ENCODE results near the gene BMERB1.

BMERB1 gene

GRCh38 chr16:15493466-15494180 lies 59.2 kb downstream of the BMERB1 start:
- Mint-ChIP-seq H3K4me3 (no peak overlapping the region), H3K27ac (no peak overlapping the region), H3K9me3 (peaks cover 6% of the 10 kb centered on the region), H3K27me3 (no peaks in the 10 kb centered on the region), H3K4me1 (peaks cover 36% of the 10 kb centered on the region), H3K36me3 (peaks cover 9% of the 10 kb centered on the region)
- ATAC-seq, result no peak

DNA sequence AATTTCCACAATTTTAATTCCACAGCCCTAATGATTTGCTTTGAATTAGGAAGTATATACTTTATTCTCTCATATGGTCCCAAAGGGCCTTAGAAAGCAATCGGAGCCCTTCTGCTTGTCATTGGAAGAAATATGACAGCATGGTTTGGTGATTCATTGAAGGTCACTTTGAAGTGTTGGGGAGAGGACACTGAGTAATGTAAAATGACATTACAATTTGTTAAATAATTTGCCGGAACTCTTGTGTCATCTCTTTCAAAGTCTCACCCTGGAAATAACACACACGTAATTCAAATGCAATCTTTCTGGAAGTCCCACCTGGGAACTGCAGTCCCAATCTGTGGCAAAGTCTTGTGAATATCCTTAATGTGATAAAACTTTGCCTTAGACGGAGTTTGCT lies 59.8 kb downstream of the BMERB1 start:
- Mint-ChIP-seq H3K27me3 (no peaks in the 10 kb centered on the region), H3K36me3 (peaks cover 9% of the 10 kb centered on the region), H3K27ac (no peak overlapping the region), H3K4me3 (no peak overlapping the region), H3K4me1 (peaks cover 36% of the 10 kb centered on the region), H3K9me3 (peaks cover 6% of the 10 kb centered on the region)
- ATAC-seq, result no peak

DNA sequence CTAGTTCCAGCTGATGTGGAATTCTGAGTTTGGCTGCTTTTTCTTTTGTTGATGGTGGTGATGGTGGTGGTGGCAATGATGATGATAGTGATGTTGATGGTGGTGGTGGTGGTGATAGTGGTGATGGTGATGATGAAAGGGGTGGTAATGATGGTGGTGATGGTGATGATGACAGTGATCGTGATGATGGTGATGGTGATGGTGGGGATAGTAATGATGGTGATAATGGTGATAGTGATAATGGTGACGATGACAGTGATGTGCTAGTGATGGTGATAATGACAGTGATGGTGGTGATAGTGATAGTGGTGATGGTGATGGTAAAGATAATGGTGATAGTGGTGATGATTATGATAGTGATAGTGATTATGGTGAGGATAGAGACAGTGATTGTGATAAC lies 61.5 kb downstream of the BMERB1 start:
- ATAC-seq, result no peak
- H3K4me1 Mint-ChIP-seq, result peaks cover 26% of the 10 kb centered on the region
- no peak overlapping the region for H3K27ac Mint-ChIP-seq

GRCh38 chr16:15498427-15499175 lies 64.2 kb downstream of the BMERB1 start:
- H3K36me3 Mint-ChIP-seq, result no peaks in the 10 kb centered on the region
- ATAC-seq, result no peak
- H3K27me3 Mint-ChIP-seq, result no peaks in the 10 kb centered on the region
- H3K4me3 Mint-ChIP-seq, result no peak overlapping the region
- peaks cover 4% of the 10 kb centered on the region for H3K9me3 Mint-ChIP-seq
- H3K27ac Mint-ChIP-seq, result no peak overlapping the region
- H3K4me1 Mint-ChIP-seq, result peaks cover 11% of the 10 kb centered on the region

More for the DNA sequence above, 61.5 kb downstream of the BMERB1 start:
- Mint-ChIP-seq H3K27me3 (no peaks in the 10 kb centered on the region), H3K9me3 (peaks cover 6% of the 10 kb centered on the region), H3K36me3 (peaks cover 9% of the 10 kb centered on the region), H3K4me3 (no peak overlapping the region)

DNA sequence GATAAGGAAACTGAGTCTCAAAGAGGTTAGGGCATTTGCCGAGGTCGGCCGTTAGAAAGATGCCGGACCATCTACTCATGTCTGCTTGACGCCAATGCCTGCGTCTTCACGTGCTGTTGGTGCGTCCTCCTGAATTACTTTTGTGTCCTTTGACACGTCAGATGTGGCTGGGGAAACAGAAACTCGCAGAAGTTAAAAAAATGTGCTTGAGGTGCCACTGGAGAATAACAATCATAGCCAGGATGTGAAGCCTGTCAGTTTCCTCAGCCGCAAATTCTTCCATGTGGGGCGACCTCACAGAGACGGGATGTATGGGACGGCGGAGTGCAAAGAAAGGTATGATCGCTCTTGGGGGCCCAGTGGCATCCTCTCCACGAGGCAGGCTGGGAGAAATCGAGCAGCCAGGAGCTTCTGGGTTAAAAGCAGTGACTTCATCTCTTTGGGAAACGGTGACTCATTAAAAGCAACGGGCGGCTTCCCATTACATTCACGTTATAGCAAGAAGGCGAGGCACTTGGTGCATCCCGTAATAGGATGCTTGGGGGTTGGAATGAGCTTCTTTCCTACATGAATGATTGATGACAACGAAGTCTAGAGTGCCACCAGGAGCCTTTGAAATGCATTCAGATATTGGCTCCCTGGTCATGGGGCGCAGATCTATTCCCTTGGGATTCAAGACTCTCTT lies 67.8 kb downstream of the BMERB1 start:
- Mint-ChIP-seq H3K27me3 (no peaks in the 10 kb centered on the region), H3K36me3 (peaks cover 6% of the 10 kb centered on the region), H3K4me3 (no peak overlapping the region), H3K9me3 (no peaks in the 10 kb centered on the region), H3K4me1 (peaks cover 13% of the 10 kb centered on the region), H3K27ac (no peak overlapping the region)
- no peak for ATAC-seq

- H3K27ac Mint-ChIP-seq, result no peak overlapping the region
Observed at GRCh38 chr16:15506441-15506840, 72.1 kb downstream of the BMERB1 start.

GRCh38 chr16:15507301-15507958 lies 73.0 kb downstream of the BMERB1 start:
- Mint-ChIP-seq H3K4me1 (peaks cover 5% of the 10 kb centered on the region), H3K4me3 (no peak overlapping the region), H3K27me3 (no peaks in the 10 kb centered on the region), H3K9me3 (no peaks in the 10 kb centered on the region), H3K27ac (no peak overlapping the region), H3K36me3 (peaks cover 6% of the 10 kb centered on the region)
- ATAC-seq, result no peak

More at GRCh38 chr16:15506441-15506840, 72.1 kb downstream of the BMERB1 start:
- H3K36me3 Mint-ChIP-seq, result peaks cover 6% of the 10 kb centered on the region
- ATAC-seq, result no peak
- H3K4me1 Mint-ChIP-seq, result peaks cover 5% of the 10 kb centered on the region
- H3K9me3 Mint-ChIP-seq, result no peaks in the 10 kb centered on the region
- H3K27me3 Mint-ChIP-seq, result no peaks in the 10 kb centered on the region
- no peak overlapping the region for H3K4me3 Mint-ChIP-seq

DNA sequence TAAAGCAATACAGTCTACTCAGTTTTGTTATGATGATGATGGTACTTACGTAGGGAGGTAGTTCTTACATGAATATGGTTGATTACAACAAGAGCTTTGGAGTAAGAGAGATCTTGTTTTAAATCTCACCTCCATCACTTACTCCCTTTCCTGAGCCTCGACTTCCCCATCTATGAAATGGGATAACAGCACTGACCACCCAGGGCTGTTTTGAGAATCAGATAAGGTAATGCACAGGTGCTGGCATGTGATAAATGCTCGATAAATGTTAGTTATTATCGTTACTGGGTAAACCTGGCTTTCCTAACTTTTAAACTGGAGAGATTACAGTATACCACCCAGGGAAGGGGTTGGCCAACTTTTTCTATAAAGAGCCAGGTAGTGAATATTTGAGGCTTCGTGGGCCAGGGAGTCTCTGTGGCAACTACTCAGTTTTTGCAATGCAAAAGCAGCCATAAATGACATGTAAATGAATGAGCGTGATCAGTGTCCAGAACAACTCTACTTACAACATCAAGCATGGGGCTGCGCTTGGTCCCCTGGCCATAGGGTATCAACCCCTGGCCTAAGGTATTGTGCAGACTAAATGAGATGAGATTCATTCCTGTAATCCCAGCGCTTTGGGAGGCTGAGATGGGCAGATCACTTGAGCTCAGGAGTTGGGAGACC lies 73.7 kb downstream of the BMERB1 start:
- no peaks in the 10 kb centered on the region for H3K9me3 Mint-ChIP-seq
- H3K27me3 Mint-ChIP-seq, result no peaks in the 10 kb centered on the region
- no peak for ATAC-seq
- no peak overlapping the region for H3K27ac Mint-ChIP-seq
- H3K4me3 Mint-ChIP-seq, result no peak overlapping the region
- H3K36me3 Mint-ChIP-seq, result peaks cover 6% of the 10 kb centered on the region
- H3K4me1 Mint-ChIP-seq, result peaks cover 5% of the 10 kb centered on the region

- ATAC-seq, result no peak
- peaks cover 6% of the 10 kb centered on the region for H3K36me3 Mint-ChIP-seq
Observed at GRCh38 chr16:15509051-15509592, 74.7 kb downstream of the BMERB1 start.

DNA sequence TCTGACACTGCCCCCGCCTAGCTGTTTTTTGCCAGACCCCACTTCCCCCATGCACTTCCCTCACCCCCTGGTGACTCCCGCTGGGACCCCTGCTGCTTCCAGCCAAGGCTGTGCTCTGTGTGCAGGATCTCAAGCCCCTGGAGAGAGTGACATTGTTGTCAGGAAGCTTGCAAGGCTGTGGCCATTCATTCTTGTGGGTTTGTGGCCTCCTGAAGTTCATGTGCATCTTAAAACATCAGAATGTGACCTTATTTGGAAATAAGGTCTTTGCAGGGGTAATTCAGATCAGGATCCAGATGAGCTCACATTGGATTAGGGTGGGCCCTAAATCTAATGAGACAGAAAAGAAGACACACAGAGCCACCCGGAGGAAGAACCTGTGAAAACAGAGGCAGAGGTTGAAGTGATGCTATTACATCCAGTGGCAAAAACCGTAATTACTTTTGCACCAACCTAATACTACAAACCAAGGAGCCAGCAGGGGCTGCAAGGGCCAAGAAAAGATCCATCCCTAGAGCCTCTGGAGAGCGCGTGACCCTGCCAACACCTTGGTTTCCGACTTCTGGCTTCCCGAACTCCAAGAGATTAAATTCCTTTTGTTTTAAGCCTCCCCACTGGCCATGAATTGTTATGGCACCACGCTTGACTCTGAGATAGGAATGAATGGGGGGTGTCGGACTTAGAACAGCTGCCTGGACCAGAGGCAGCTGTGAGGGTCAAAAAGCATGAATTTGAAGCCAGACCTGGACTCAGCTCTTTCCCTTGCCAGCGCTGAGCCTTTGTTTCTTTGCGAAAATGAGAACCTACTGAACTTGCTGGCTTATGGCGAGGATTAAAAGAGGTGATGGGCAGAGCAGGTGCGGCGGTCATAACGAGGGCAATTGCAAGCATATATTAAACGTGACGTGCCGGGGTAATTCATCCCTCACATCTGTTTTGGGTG lies 75.5 kb downstream of the BMERB1 start:
- Mint-ChIP-seq H3K36me3 (peaks cover 6% of the 10 kb centered on the region), H3K9me3 (no peaks in the 10 kb centered on the region), H3K27ac (no peak overlapping the region), H3K4me1 (peaks cover 5% of the 10 kb centered on the region), H3K27me3 (no peaks in the 10 kb centered on the region), H3K4me3 (no peak overlapping the region)
- no peak for ATAC-seq

More at GRCh38 chr16:15509051-15509592, 74.7 kb downstream of the BMERB1 start:
- H3K4me1 Mint-ChIP-seq, result peaks cover 5% of the 10 kb centered on the region
- H3K4me3 Mint-ChIP-seq, result no peak overlapping the region
- H3K27me3 Mint-ChIP-seq, result no peaks in the 10 kb centered on the region
- no peak overlapping the region for H3K27ac Mint-ChIP-seq
- no peaks in the 10 kb centered on the region for H3K9me3 Mint-ChIP-seq

- H3K4me1 Mint-ChIP-seq, result peaks cover 5% of the 10 kb centered on the region
- ATAC-seq, result no peak
- no peaks in the 10 kb centered on the region for H3K27me3 Mint-ChIP-seq
- H3K36me3 Mint-ChIP-seq, result peaks cover 6% of the 10 kb centered on the region
- H3K9me3 Mint-ChIP-seq, result no peaks in the 10 kb centered on the region
- H3K4me3 Mint-ChIP-seq, result no peak overlapping the region
- H3K27ac Mint-ChIP-seq, result no peak overlapping the region
Observed at GRCh38 chr16:15510992-15511391, 76.6 kb downstream of the BMERB1 start.

- peaks cover 5% of the 10 kb centered on the region for H3K4me1 Mint-ChIP-seq
- H3K27ac Mint-ChIP-seq, result no peak overlapping the region
- H3K4me3 Mint-ChIP-seq, result no peak overlapping the region
- H3K27me3 Mint-ChIP-seq, result no peaks in the 10 kb centered on the region
- ATAC-seq, result no peak
- no peaks in the 10 kb centered on the region for H3K36me3 Mint-ChIP-seq
- no peaks in the 10 kb centered on the region for H3K9me3 Mint-ChIP-seq
Observed at GRCh38 chr16:15511759-15512487, 77.5 kb downstream of the BMERB1 start.

GRCh38 chr16:15513156-15513555 lies 78.8 kb downstream of the BMERB1 start:
- no peak for ATAC-seq
- peaks cover 6% of the 10 kb centered on the region for H3K36me3 Mint-ChIP-seq
- H3K4me1 Mint-ChIP-seq, result no peaks in the 10 kb centered on the region
- no peaks in the 10 kb centered on the region for H3K27me3 Mint-ChIP-seq
- no peaks in the 10 kb centered on the region for H3K9me3 Mint-ChIP-seq
- H3K27ac Mint-ChIP-seq, result no peak overlapping the region
- H3K4me3 Mint-ChIP-seq, result no peak overlapping the region
